ENCODE measurements around the gene PARD3B.

DNA sequence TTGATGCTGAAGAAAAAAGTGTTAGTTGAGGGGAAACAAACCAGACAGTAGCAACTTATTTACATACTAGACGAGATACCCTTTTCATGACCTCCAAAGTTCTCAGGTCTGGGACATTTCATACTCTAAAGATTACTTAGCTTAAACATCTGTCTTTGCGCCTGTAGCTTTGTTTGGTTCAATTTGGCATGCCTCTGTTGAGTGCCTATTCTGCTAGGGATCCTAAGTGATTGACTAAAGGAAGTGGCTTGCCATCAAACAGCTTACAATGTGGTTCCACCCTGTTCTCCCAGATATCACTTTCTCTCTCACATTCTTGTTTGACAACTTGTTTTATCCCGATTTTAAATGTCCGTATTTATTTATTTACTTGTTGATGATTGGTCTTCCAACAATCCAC is 488.8 kb downstream of the PARD3B start:
- no peak for TF ChIP-seq POLR2A (IDR thresholded peaks at IDR 0.05; ENCODE audit: low read depth, low read length)
- no peak for TF ChIP-seq POLR2AphosphoS5 (IDR thresholded peaks at IDR 0.05; ENCODE audit: low read depth, low read length)

All from GM12892 (cell line).